Epithelial cell of prostate (primary cell): ENCODE measurements around the gene CDH13.

Source experiments
- DNase-seq: peaks from one replicate; pipeline ENCODE4 v3.0.0-alpha.2; 2011; ENCODE audit warnings: low read depth, low spot score
- H3K27ac ChIP-seq: fragments of 450-650 bp; 2 replicates; pipeline ENCODE4 v1.5.1; 2017; ENCODE audit warnings: mild to moderate bottlenecking

CDH13 gene

DNA sequence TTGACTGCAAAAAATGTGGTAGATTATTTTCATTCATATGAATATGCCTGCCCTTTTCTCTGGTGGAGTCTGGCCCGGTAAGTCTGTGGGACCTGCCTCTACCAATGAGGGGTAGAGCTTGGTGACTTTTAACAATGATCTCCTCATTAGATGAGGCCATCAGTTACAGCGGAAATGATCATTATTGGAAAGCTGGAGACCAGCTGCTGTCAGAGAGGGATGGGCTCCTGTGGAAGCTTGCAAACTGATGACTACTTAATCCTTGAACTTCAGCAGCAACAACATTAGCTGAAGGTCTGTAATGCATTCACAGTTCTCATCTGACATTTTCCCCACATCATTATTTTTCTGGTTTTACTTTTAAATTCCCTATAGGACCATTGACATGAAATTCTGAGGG, 194.1 kb downstream of the CDH13 start:
- no peak overlapping the region for H3K27ac ChIP-seq
- no peak for DNase-seq

GRCh38 chr16:82824408-82824807, 197.6 kb downstream of the CDH13 start:
- no peak overlapping the region for H3K27ac ChIP-seq
- DNase-seq = no peak

DNA sequence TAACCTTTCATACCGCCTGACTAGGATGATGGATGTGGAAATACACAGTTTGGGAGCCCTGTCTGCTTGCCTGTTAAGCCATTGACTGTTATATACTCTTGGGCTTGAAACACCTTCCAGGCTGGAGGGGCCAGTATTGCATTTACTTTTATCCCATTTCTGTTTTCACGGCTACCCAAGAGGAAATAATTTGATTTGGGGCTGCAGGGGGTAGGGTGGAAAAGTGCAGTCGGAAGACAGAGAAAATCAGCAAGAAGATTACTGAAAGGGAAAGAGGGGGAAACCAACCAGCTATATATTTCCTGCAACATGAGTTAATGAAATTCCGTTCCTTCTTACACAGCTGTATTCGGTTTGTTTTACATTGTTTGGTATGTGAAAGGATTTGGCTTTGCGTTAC, 202.5 kb downstream of the CDH13 start:
- H3K27ac ChIP-seq = no peak overlapping the region
- no peak for DNase-seq

DNA sequence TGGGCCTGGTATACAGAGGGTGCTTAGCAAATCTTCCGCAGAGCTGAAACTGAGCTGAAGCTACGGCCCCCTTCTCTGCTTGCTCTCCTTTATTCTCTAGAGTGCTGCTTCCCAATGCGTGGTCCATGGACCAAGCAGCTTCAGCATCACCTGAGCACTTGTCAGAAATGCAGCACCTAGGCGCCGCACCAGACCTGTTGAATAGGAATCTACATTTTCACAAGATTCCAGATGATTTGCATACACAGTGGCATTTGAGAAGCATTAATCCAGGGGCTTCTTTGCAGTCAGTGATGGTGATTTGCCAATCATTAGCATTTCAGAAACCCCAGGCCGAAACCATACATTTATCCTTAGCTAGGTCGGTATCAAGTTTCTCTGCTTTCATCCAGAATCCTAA, 204.2 kb downstream of the CDH13 start:
- DNase-seq = no peak
- no peak overlapping the region for H3K27ac ChIP-seq

DNA sequence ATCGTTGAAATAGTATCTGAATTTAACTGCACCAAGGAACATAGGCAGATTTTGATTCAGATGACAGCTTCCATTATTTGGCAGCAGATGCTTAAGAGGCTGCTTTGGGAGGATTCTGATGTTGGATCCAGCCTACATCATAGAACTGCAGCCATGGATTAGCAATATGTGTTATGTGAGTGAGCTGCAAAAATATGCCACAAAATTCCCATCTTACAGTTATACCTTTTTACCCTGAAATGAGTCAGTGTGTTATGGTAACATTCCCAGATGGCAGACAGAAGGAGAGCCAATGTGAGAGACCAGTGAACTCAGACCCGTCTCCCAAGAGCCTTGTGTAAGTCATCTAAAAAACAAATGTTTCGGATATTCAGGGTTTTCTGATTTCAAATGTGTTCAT, 206.1 kb downstream of the CDH13 start:
- H3K27ac ChIP-seq = no peak overlapping the region
- no peak for DNase-seq

DNA sequence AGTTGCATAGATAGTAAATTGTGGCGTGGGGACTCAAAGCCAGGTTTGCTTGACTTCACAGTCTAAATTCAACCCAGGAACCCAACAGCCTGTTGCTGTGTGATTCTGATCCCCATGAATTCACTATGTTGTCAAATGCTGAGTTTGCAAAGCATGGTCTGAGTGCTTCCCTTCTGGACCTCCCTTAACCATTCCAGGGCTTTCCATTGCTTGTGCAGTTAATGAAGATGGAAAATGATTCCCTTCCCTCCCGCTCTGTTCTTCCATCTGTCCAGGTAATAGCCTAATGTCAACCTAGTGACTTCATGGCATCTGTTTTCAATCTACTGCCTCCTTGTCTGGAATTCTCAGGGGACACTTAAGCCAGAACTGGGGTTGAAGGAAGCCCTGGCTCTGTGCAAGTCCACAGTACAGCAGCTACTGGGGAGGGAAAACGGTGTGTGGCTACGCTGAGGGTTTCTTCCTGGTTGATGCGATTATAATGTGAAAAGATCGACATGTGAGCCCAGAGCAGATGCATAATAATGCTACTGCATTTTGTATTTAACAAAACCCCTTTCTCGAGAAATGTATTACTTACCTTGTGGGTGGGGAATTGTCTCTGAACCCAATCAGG, 206.7 kb downstream of the CDH13 start:
- H3K27ac ChIP-seq = no peak overlapping the region
- no peak for DNase-seq

- DNase-seq = no peak
- no peak overlapping the region for H3K27ac ChIP-seq
Observed at GRCh38 chr16:82834151-82834815, 207.5 kb downstream of the CDH13 start.

- peak; percentile 29 for DNase-seq
- H3K27ac ChIP-seq = peak overlapping the region; percentile 28
Observed at GRCh38 chr16:82835487-82836155, 208.9 kb downstream of the CDH13 start.

- DNase-seq = no peak
- H3K27ac ChIP-seq = no peak overlapping the region
Observed at GRCh38 chr16:82841108-82841507, 214.3 kb downstream of the CDH13 start.

DNA sequence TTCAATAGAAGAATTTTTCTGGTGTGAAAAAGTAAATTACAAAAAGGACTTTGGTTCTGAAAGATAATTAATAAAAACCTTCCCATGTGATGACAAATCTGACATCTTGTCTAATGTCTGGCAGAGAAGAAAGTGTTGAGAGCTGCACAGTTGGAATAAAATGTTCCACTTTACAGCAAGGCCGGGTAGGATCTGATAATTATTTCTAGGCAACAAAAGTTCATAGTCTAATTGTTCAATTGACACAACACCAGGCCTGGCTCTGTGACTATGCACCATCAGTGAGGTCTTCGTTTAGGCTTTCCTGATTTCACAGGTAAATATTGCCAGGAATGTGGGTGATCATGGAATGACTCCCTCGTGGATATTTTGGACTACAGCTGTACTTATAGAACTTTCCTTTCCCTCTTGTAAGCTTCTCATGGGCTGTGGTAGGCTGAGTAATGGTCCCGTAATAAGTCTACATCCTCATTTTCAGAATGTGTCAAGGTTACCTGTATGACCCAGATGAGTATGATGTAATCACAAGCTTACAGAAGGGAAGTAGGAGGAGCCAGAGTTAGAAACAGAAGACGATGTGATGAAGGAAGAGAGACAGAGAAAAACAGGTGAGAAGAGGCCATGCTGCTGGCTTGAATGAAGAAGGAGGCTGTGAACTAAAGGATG, 217.0 kb downstream of the CDH13 start:
- no peak overlapping the region for H3K27ac ChIP-seq
- DNase-seq = no peak

- no peak overlapping the region for H3K27ac ChIP-seq
- DNase-seq = no peak
Observed at GRCh38 chr16:82845116-82845515, 218.3 kb downstream of the CDH13 start.

GRCh38 chr16:82846806-82847205, 220.0 kb downstream of the CDH13 start:
- H3K27ac ChIP-seq = no peak overlapping the region
- no peak for DNase-seq

DNA sequence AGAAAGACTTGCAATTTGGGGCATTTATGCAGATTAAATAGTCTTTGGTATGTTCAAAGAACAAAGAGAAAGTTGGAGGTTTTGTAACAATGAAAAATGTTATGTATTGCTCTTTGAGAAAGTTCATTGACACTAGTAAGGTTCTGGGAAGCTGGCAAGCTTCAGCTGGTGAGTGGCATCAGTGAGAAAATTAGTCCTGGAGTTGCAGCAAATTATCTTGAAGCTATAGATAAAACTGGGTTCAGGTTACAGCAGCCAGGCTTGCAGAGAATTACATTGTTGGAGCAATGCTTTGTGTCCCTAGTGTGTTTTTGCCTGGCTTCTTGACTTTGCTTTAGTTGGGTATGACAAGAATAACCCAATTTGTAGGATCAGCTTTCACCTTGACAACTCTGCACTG, 221.2 kb downstream of the CDH13 start:
- no peak overlapping the region for H3K27ac ChIP-seq
- DNase-seq = no peak

- no peak for DNase-seq
- H3K27ac ChIP-seq = no peak overlapping the region
Observed at GRCh38 chr16:82852388-82853008, 225.7 kb downstream of the CDH13 start.

- H3K27ac ChIP-seq = no peak overlapping the region
- DNase-seq = no peak
Observed at GRCh38 chr16:82855471-82855870, 228.7 kb downstream of the CDH13 start.

GRCh38 chr16:82857693-82858365, 231.1 kb downstream of the CDH13 start:
- no peak for DNase-seq

DNA sequence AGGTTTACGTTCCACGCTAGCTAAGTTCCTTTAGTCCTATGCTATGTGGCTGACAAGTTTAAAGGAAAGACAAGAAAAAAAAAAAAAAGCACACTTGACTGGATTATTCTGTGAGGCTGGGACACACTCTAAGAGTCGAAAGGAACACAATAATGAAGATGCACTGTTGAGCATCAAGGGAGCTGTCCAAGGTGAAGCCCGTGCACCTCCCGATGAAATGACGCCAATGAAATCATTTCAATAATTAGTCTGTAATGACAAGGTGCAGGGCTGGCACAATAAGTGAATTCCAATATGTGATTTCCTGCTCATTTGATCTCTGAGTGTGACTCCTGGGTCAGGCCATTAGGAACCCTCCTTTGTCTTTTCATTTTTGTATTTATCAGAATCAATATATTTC, 232.9 kb downstream of the CDH13 start:
- DNase-seq = no peak
- no peak overlapping the region for H3K27ac ChIP-seq

More at GRCh38 chr16:82857693-82858365, 231.1 kb downstream of the CDH13 start:
- H3K27ac ChIP-seq = no peak overlapping the region

GRCh38 chr16:82860071-82860470, 233.3 kb downstream of the CDH13 start:
- DNase-seq = no peak
- no peak overlapping the region for H3K27ac ChIP-seq

GRCh38 chr16:82862057-82862456, 235.3 kb downstream of the CDH13 start:
- no peak overlapping the region for H3K27ac ChIP-seq
- no peak for DNase-seq

GRCh38 chr16:82864332-82865040, 237.7 kb downstream of the CDH13 start:
- no peak for DNase-seq
- no peak overlapping the region for H3K27ac ChIP-seq
